Hepatocyte (in vitro differentiated cells): Measurements from ENCODE around the gene RAD23B.

Experiments used
- CTCF ChIP-seq: fragments of 200-600 bp; sonication (generic); IDR thresholded peaks from 2 replicates; pipeline ENCODE4 v1.5.1; 2016; ENCODE audit warnings: antibody characterized with exemption, mild to moderate bottlenecking; ENCODE audit not compliant: poor library complexity
- EZH2 ChIP-seq: fragments of 200-600 bp; sonication (generic); IDR thresholded peaks from 2 replicates; pipeline ENCODE4 v1.6.1; 2016; ENCODE audit warnings: antibody characterized with exemption, mild to moderate bottlenecking, borderline replicate concordance
- EZH2phosphoT487 ChIP-seq: fragments of 200-600 bp; sonication (generic); IDR thresholded peaks from one replicate; pipeline ENCODE4 v1.6.1; 2018; ENCODE audit warnings: antibody characterized with exemption, mild to moderate bottlenecking, low read depth, moderate library complexity; ENCODE audit not compliant: unreplicated experiment, severe bottlenecking

- TF ChIP-seq CTCF (no peak), EZH2 (no peak), EZH2phosphoT487 (no peak)
These were observed 12.9 kb downstream of the RAD23B start for GRCh38 chr9:107295995-107296394.
